Liver (tissue), 9 donors: ENCODE measurements around the gene STX19. TPM values are rescaled to one million over a fixed set of nuclear protein-coding genes. Genes with fewer than 3 reads are reported as not detected.

Experiments
- DNase-seq: peaks from one replicate; pipeline ENCODE4 v3.0.0-alpha.2; 2017; ENCODE audit warnings: low spot score
- H3K27ac ChIP-seq, 2 donors: one replicate each; pipeline ENCODE4 v1.7.0; 2013; ENCODE audit warnings: inconsistent platforms in 2 of 2, low read length in 2 of 2, control low read depth in 1 of 2, low read depth in 1 of 2, mild to moderate bottlenecking in 1 of 2
- H3K27me3 ChIP-seq, 4 donors: one replicate each; pipeline versions ENCODE4 v1.6.1 to v1.7.0; 2013; ENCODE audit warnings: low read length in 3 of 4, inconsistent platforms in 1 of 4, mild to moderate bottlenecking in 1 of 4, moderate library complexity in 1 of 4; ENCODE audit not compliant: control insufficient read depth in 4 of 4, insufficient read depth in 4 of 4
- H3K36me3 ChIP-seq, 4 donors: one replicate each; pipeline versions ENCODE4 v1.6.1 to v1.7.0; 2013; ENCODE audit warnings: low read length in 3 of 4, mild to moderate bottlenecking in 3 of 4, low read depth in 1 of 4, moderate library complexity in 1 of 4; ENCODE audit not compliant: control insufficient read depth in 4 of 4, insufficient read depth in 3 of 4
- H3K4me1 ChIP-seq, 4 donors: one replicate each; pipeline versions ENCODE4 v1.6.1 to v1.7.0; 2013; ENCODE audit warnings: low read length in 3 of 4, mild to moderate bottlenecking in 3 of 4, moderate library complexity in 1 of 4; ENCODE audit not compliant: control insufficient read depth in 4 of 4, insufficient read depth in 4 of 4
- H3K4me3 ChIP-seq, 3 donors: one replicate each; pipeline versions ENCODE4 v1.6.1 to v1.7.0; 2013; ENCODE audit warnings: low read length in 3 of 3, control low read depth in 1 of 3, low read depth in 1 of 3, mild to moderate bottlenecking in 1 of 3
- H3K9ac ChIP-seq, 2 donors: one replicate each; pipeline ENCODE4 v1.7.0; 2013; ENCODE audit warnings: low read length in 2 of 2, mild to moderate bottlenecking in 2 of 2, moderate library complexity in 2 of 2, control low read depth in 1 of 2, low read depth in 1 of 2
- H3K9me3 ChIP-seq, 4 donors: one replicate each; pipeline versions ENCODE4 v1.6.1 to v1.7.0; 2013; ENCODE audit warnings: low read length in 3 of 4; ENCODE audit not compliant: control insufficient read depth in 4 of 4
- CTCF ChIP-seq: fragments of 150-350 bp; IDR thresholded peaks from 2 replicates; pipeline ENCODE4 v1.5.1; 2017; ENCODE audit warnings: improper control_type of control experiment, low read depth, low read length; ENCODE audit not compliant: missing input control
- EGR1 ChIP-seq, 2 donors: IDR thresholded peaks; 2 replicates each; pipeline ENCODE4 v1.6.1; 2016 to 2018; ENCODE audit warnings: antibody characterized with exemption in 2 of 2, low read depth in 2 of 2
- FOXA1 ChIP-seq: IDR thresholded peaks from 2 replicates; pipeline ENCODE4 v1.6.1; 2016; ENCODE audit warnings: antibody characterized with exemption
- FOXA2 ChIP-seq: IDR thresholded peaks from 2 replicates; pipeline ENCODE4 v1.6.1; 2016; ENCODE audit warnings: antibody characterized with exemption
- GABPA ChIP-seq, 2 donors: IDR thresholded peaks in 1 of 2; conservative IDR thresholded peaks in 1 of 2; 2 replicates each; pipeline ENCODE4 v1.6.1; 2016; ENCODE audit warnings: antibody characterized with exemption in 2 of 2, mild to moderate bottlenecking in 1 of 2, moderate library complexity in 1 of 2
- HNF4A ChIP-seq, 2 donors: conservative IDR thresholded peaks; 2 replicates each; pipeline ENCODE4 v1.6.1; 2016; ENCODE audit warnings: antibody characterized with exemption in 2 of 2, mild to moderate bottlenecking in 2 of 2
- HNF4G ChIP-seq: IDR thresholded peaks from 2 replicates; pipeline ENCODE4 v1.6.1; 2016; ENCODE audit warnings: antibody characterized with exemption
- JUND ChIP-seq, 2 donors: IDR thresholded peaks; 2 replicates each; pipeline ENCODE4 v1.6.1; 2016; ENCODE audit warnings: antibody characterized with exemption in 2 of 2
- NR2F2 ChIP-seq: IDR thresholded peaks from 2 replicates; pipeline ENCODE4 v1.6.1; 2016; ENCODE audit warnings: antibody characterized with exemption
- REST ChIP-seq: IDR thresholded peaks from 2 replicates; pipeline ENCODE4 v1.6.1; 2016; ENCODE audit warnings: antibody characterized with exemption, mild to moderate bottlenecking
- RXRA ChIP-seq, 2 donors: IDR thresholded peaks; 2 replicates each; pipeline ENCODE4 v1.6.1; 2017 to 2018; ENCODE audit warnings: antibody characterized with exemption in 2 of 2, mild to moderate bottlenecking in 1 of 2
- SP1 ChIP-seq: IDR thresholded peaks from 2 replicates; pipeline ENCODE4 v1.6.1; 2018; ENCODE audit warnings: antibody characterized with exemption, mild to moderate bottlenecking
- TAF1 ChIP-seq: conservative IDR thresholded peaks from 2 replicates; pipeline ENCODE4 v1.6.1; 2016; ENCODE audit warnings: antibody characterized with exemption, mild to moderate bottlenecking
- YY1 ChIP-seq: IDR thresholded peaks from 2 replicates; pipeline ENCODE4 v1.6.1; 2016; ENCODE audit warnings: antibody characterized with exemption, mild to moderate bottlenecking
- ZBTB33 ChIP-seq: IDR thresholded peaks from 2 replicates; pipeline ENCODE4 v1.6.1; 2016; ENCODE audit warnings: antibody characterized with exemption
- WGBS: extraction: QIAGEN DNeasy Blood & Tissue Kit; methylation state at CpG from one replicate; pipeline ENCODE4 v1.1.7; 2013; 5-methylcytosine and 5-hydroxymethylcytosine counted together
- polyA plus RNA-seq, 2 donors: library from polyadenylated mRNA; stranded (reverse) in 1 of 2; unstranded in 1 of 2; fragments of 200-250 nt in 1 of 2; fragments of >200 nt in 1 of 2; fragmentation: Nextera tagmentation in 1 of 2; extraction: Ambion mirVana in 1 of 2; gene quantifications; one replicate each; pipeline versions ENCODE4 v1.2.1 to v1.2.3, GENCODE V29; 2013 to 2015
- total RNA-seq, 2 donors: library from RNA; depleted of rRNA; stranded (reverse); fragments of >200 nt; gene quantifications; one replicate each; pipeline ENCODE4 v1.2.3, GENCODE V29; 2014
- TF ChIP-seq, protein P1 (sequence below): IDR thresholded peaks from 2 replicates; pipeline ENCODE4 v1.6.1; 2016; ENCODE audit warnings: antibody characterized with exemption
- TF ChIP-seq, protein P2 (sequence below): IDR thresholded peaks from 2 replicates; pipeline ENCODE4 v1.6.1; 2016; ENCODE audit warnings: antibody characterized with exemption
- donor health status: healthy.
- donor health status: healthy.
- donor health status: healthy.
- donor health status: healthy.
- donor health status: healthy.

STX19 gene
- total and polyA plus RNA-seq, 4 donors = 0.18 TPM; not detected in 3

GRCh38 chr3:94024385-94024784 is 4.0 kb downstream of the STX19 start (continued):
- TF ChIP-seq CTCF = no peak
- no peak for TF ChIP-seq TAF1
- no peak for TF ChIP-seq HNF4G
- no peak for TF ChIP-seq JUND (IDR thresholded peaks at IDR 0.05)
- TF ChIP-seq ZBTB33 = no peak
- no peak for TF ChIP-seq RXRA (IDR thresholded peaks at IDR 0.05)
- TF ChIP-seq NR2F2 = no peak
- TF ChIP-seq FOXA1 = no peak

- WGBS = 85% methylated on average over 3 of the region's 3 CpGs
- TF ChIP-seq GABPA (IDR thresholded peaks at IDR 0.05 in 1 of 2, conservative IDR thresholded peaks at IDR 0.05 in 1 of 2) = no peak
- TF ChIP-seq, protein P1, sequence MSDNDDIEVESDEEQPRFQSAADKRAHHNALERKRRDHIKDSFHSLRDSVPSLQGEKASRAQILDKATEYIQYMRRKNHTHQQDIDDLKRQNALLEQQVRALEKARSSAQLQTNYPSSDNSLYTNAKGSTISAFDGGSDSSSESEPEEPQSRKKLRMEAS = no peak
- TF ChIP-seq NR2F2 = no peak
- TF ChIP-seq YY1 = no peak
- TF ChIP-seq CTCF = no peak
- TF ChIP-seq, protein P2, sequence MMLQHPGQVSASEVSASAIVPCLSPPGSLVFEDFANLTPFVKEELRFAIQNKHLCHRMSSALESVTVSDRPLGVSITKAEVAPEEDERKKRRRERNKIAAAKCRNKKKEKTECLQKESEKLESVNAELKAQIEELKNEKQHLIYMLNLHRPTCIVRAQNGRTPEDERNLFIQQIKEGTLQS = no peak
- TF ChIP-seq TAF1 = no peak
- no peak for TF ChIP-seq HNF4A (conservative IDR thresholded peaks at IDR 0.05)
- Histone ChIP-seq H3K36me3 (no peaks in the 10 kb centered on the region), H3K27me3 (no peaks in the 10 kb centered on the region), H3K4me3 (no peak overlapping the region), H3K9ac (no peak overlapping the region), H3K9me3 (no peaks in the 10 kb centered on the region), H3K27ac (no peak overlapping the region), H3K4me1 (no peaks in the 10 kb centered on the region)
- no peak for DNase-seq
Measured at GRCh38 chr3:94020293-94020692, 8.1 kb downstream of the STX19 start.

GRCh38 chr3:94019659-94020058 is 8.7 kb downstream of the STX19 start:
- H3K27ac ChIP-seq = no peak overlapping the region
- WGBS = 92% methylated on average over 2 of the region's 2 CpGs
- no peak overlapping the region for H3K9ac ChIP-seq
- no peaks in the 10 kb centered on the region for H3K4me1 ChIP-seq
- no peaks in the 10 kb centered on the region for H3K9me3 ChIP-seq
- no peak overlapping the region for H3K4me3 ChIP-seq
- no peak for DNase-seq
- no peaks in the 10 kb centered on the region for H3K27me3 ChIP-seq
- no peaks in the 10 kb centered on the region for H3K36me3 ChIP-seq
- TF ChIP-seq HNF4A (conservative IDR thresholded peaks at IDR 0.05) = no peak
- no peak for TF ChIP-seq CTCF
- TF ChIP-seq EGR1 (IDR thresholded peaks at IDR 0.05; ENCODE audit: low read depth in 2 of 2) = no peak
- TF ChIP-seq RXRA (IDR thresholded peaks at IDR 0.05) = no peak
- no peak for TF ChIP-seq GABPA (IDR thresholded peaks at IDR 0.05 in 1 of 2, conservative IDR thresholded peaks at IDR 0.05 in 1 of 2)
- TF ChIP-seq FOXA2 = no peak
- TF ChIP-seq REST = no peak
- TF ChIP-seq NR2F2 = no peak
- no peak for TF ChIP-seq HNF4G
- TF ChIP-seq SP1 = no peak
- TF ChIP-seq YY1 = no peak
